Measurements from ENCODE around the gene NAP1L1. TPM values are rescaled to one million over a fixed set of nuclear protein-coding genes. Genes with fewer than 3 reads are reported as not detected.
A peak's percentile ranks its signal among the peaks of the same experiment; 100 is the strongest.

NAP1L1 gene
- total RNA-seq, 4 donors from 2014 or later = 389 to 540 (median 445) TPM

DNA sequence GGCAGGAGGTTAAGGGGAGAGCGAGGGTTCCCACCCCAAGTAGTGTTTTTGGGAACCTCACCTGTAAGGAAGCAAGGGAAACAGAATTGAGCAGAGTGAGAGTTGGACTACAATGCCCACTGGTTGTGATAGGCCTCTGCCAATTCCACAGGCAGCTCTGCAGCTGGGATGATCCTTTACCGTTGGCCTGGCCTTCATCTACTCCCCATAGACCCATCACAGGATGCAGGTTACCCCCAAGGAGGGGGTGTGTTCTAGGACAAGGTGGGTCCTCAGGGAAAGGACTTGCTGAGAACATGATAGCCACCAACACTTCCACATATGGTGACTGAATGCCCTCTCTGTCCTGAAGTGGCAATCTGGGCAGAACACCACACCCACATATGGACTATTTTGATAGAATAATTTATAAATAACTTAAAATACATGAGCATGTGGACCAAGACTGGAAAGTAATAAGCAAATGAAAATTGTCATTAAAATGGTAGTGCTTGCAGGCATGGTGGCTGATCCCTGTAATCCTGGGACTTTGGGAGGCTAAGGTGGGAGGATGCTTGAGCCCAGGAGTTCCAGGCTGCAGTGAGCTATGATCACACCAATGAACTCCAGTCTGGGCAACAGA lies 61.3 kb downstream of the NAP1L1 start:
- intact Hi-C loops (cut with DNase I) = loop anchor here (10.0 kb wide), 1 partner anchor 208 kb away; no protein-coding TSS in a partner anchor
- Histone ChIP-seq H3K4me3 (no peak overlapping the region), H3K9me3 (no peaks in the 10 kb centered on the region), H3K36me3 (no peaks in the 10 kb centered on the region), H3K27ac (replicated peaks in 1 of 4) (no peak overlapping the region), H3K4me1 (peaks cover 0 to 22% (median 12%) of the 10 kb centered on the region in 4 donors), H3K27me3 (no peaks in the 10 kb centered on the region)
- WGBS = 83% methylated on average over 2 of the region's 2 CpGs
- DNase-seq (ENCODE audit: extremely low spot score) = no peak
- TF ChIP-seq, protein P1, sequence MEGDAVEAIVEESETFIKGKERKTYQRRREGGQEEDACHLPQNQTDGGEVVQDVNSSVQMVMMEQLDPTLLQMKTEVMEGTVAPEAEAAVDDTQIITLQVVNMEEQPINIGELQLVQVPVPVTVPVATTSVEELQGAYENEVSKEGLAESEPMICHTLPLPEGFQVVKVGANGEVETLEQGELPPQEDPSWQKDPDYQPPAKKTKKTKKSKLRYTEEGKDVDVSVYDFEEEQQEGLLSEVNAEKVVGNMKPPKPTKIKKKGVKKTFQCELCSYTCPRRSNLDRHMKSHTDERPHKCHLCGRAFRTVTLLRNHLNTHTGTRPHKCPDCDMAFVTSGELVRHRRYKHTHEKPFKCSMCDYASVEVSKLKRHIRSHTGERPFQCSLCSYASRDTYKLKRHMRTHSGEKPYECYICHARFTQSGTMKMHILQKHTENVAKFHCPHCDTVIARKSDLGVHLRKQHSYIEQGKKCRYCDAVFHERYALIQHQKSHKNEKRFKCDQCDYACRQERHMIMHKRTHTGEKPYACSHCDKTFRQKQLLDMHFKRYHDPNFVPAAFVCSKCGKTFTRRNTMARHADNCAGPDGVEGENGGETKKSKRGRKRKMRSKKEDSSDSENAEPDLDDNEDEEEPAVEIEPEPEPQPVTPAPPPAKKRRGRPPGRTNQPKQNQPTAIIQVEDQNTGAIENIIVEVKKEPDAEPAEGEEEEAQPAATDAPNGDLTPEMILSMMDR (IDR thresholded peaks at IDR 0.05) = no peak
- TF ChIP-seq POLR2AphosphoS5 (IDR thresholded peaks at IDR 0.05) (no peak), EP300 (IDR thresholded peaks at IDR 0.05) (no peak), POLR2A (IDR thresholded peaks at IDR 0.05; ENCODE audit: low read depth) (no peak)

DNA sequence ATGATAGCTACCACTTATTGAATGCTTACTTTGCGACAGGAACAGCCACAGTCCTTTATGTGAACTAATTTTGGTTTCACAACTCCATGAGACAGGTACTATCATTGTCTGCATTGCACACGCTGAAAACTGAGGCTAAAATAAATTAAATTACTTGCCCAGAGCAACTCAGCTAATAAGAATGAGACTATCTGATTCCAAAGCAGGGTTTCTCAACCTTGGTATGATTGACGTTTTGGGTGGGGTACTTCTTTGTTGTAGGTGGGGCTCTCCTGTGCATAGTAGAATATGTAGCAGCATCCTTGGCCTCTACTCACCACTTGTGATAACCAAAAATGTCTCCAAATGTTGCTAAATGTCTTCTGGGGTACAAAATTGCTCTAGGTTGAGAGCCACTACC lies 62.0 kb downstream of the NAP1L1 start:
- no peaks in the 10 kb centered on the region for H3K36me3 ChIP-seq
- no peaks in the 10 kb centered on the region for H3K27me3 ChIP-seq
- no peak for DNase-seq (ENCODE audit: extremely low spot score)
- intact Hi-C loops (cut with DNase I) = loop anchor here (10.0 kb wide), 1 partner anchor 208 kb away; no protein-coding TSS in a partner anchor
- 100% methylated on average over 3 of the region's 3 CpGs for WGBS
- TF ChIP-seq POLR2A (IDR thresholded peaks at IDR 0.05; ENCODE audit: low read depth) = no peak
- no peak for TF ChIP-seq POLR2AphosphoS5 (IDR thresholded peaks at IDR 0.05)
- H3K4me3 ChIP-seq = no peak overlapping the region
- no peak overlapping the region for H3K27ac ChIP-seq (replicated peaks in 1 of 4)
- H3K9me3 ChIP-seq = no peaks in the 10 kb centered on the region
- H3K4me1 ChIP-seq = peaks cover 0 to 20% (median 13%) of the 10 kb centered on the region in 4 donors

- TF ChIP-seq, protein P1 (IDR thresholded peaks at IDR 0.05) = no peak
- TF ChIP-seq POLR2A (IDR thresholded peaks at IDR 0.05; ENCODE audit: low read depth) (no peak), EP300 (IDR thresholded peaks at IDR 0.05) (no peak), POLR2AphosphoS5 (IDR thresholded peaks at IDR 0.05) (peak in 1 of 2 donors; percentile 9)
- H3K27ac ChIP-seq (replicated peaks in 1 of 4) = peak overlapping the region; percentile 38 to 54 (median 48)
- no peaks in the 10 kb centered on the region for H3K27me3 ChIP-seq
- H3K36me3 ChIP-seq = no peaks in the 10 kb centered on the region
- WGBS = 51% methylated on average over 15 of the region's 15 CpGs
- H3K4me3 ChIP-seq = no peak overlapping the region
- no peaks in the 10 kb centered on the region for H3K9me3 ChIP-seq
- peaks cover 0 to 15% (median 10%) of the 10 kb centered on the region in 4 donors for H3K4me1 ChIP-seq
- DNase-seq (ENCODE audit: extremely low spot score) = no peak
- intact Hi-C loops (cut with DNase I) = loop anchor here (10.0 kb wide), 1 partner anchor 206 kb away; no protein-coding TSS in a partner anchor
These were observed 63.5 kb downstream of the NAP1L1 start for GRCh38 chr12:76020731-76021672.

DNA sequence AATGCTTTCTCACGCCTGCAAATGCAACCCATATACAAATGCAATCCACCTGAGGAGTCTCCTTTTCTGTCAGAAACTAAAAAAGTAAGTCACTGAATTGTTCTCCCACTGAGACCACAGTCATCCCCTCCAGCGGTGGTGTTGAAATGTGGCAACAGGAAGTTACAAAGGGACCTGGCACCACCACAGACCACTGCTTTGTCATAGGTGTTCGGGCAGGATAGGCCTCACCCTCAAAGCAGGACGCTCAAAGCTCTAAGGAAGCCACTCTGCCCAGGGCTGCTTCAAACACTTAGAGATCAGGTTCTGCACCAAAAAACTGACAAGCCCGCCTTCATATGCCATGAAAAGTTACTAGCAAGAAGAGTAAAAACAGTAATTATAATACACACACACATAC lies 64.2 kb downstream of the NAP1L1 start:
- H3K27ac ChIP-seq (replicated peaks in 1 of 4) = peak overlapping the region; percentile 38 to 54 (median 48)
- no peaks in the 10 kb centered on the region for H3K9me3 ChIP-seq
- H3K4me3 ChIP-seq = no peak overlapping the region
- H3K36me3 ChIP-seq = no peaks in the 10 kb centered on the region
- peaks cover 0 to 15% (median 10%) of the 10 kb centered on the region in 4 donors for H3K4me1 ChIP-seq
- DNase-seq (ENCODE audit: extremely low spot score) = no peak
- WGBS = 71% methylated on average over 4 of the region's 5 CpGs
- no peaks in the 10 kb centered on the region for H3K27me3 ChIP-seq
- intact Hi-C loops (cut with DNase I) = loop anchor here (10.0 kb wide), 1 partner anchor 205 kb away; no protein-coding TSS in a partner anchor
- TF ChIP-seq POLR2AphosphoS5 (IDR thresholded peaks at IDR 0.05) = no peak
- TF ChIP-seq, protein P1 (IDR thresholded peaks at IDR 0.05) = no peak
- no peak for TF ChIP-seq POLR2A (IDR thresholded peaks at IDR 0.05; ENCODE audit: low read depth)
- no peak for TF ChIP-seq EP300 (IDR thresholded peaks at IDR 0.05)

DNA sequence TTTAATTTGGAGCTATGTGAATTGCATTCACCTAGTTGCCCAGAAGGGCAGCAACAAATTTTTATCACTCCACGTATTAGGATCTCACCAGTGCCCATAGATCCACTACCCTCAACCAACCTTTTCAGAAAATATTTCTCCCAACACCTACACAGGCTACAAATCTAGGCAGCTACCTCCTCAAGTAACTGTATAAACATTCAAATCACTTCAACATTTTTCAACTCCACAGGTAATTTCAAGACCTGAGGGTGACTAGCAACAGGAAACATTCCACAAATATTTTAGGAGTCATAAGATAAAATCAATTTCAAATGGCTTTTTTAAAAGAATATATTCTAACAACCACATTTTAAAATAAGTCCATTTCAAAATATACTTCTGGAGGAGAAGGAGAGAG lies 65.8 kb downstream of the NAP1L1 start:
- peaks cover 0 to 15% (median 10%) of the 10 kb centered on the region in 4 donors for H3K4me1 ChIP-seq
- H3K27me3 ChIP-seq = no peaks in the 10 kb centered on the region
- DNase-seq (ENCODE audit: extremely low spot score) = no peak
- no peaks in the 10 kb centered on the region for H3K9me3 ChIP-seq
- H3K36me3 ChIP-seq = no peaks in the 10 kb centered on the region
- TF ChIP-seq, protein P1 (IDR thresholded peaks at IDR 0.05) = no peak
- TF ChIP-seq POLR2A (IDR thresholded peaks at IDR 0.05; ENCODE audit: low read depth) (no peak), EP300 (IDR thresholded peaks at IDR 0.05) (no peak), POLR2AphosphoS5 (IDR thresholded peaks at IDR 0.05) (no peak)
- intact Hi-C loops (cut with DNase I) = no loop called here
- no peak overlapping the region for H3K4me3 ChIP-seq
- 100% methylated on average over 1 of the region's 1 CpG for WGBS
- H3K27ac ChIP-seq (replicated peaks in 1 of 4) = no peak overlapping the region

All from esophagus muscularis mucosa (tissue), 4 donors.